NCI-H446 treated with DMSO at 0.1 percent for 48 hours (cell line): ENCODE results near the gene CNTN4.

Experiments used
- DNase-seq: peaks from one replicate; lab custom pipeline; 2025; lab: John Stamatoyannopoulos, UW

The CNTN4 gene

DNA sequence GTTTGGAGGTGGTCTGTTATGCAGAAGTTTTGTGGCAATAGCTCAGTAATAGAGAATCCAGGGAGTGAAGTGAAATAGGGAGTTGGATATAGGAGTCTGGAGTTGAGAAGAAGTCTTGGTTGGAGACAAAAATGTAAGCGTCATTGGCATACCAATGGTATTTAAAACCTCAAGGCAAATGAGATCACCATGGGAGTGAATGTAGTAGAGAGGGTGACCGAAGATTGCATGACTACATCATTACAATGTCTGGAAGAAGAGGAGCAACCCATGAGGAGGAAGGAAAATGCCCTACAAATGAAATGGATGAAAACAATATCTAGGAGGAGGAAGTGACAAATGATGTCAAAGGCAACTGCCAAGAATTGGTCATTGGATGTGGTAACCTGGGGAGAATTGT, 54.4 kb downstream of the CNTN4 start:
- no peak for DNase-seq

DNA sequence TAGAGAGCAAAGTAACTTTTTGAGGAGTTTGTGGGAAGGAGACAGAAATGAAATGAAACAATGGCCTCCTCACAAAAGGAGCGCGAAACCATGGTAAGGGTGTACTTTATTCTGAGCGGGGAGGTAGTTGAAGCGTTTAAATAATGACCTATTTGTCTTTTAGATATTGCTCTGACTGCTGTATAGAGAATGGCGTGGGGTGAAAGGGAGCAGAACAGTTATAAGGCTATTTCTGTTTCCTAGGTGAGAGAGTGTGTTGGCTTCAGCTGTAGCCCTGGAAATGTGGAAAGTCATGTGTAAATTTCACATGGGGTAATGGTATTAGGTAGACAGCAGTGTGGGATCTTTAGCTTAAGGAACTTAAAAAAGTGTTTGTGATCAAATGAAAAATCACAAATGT, 54.9 kb downstream of the CNTN4 start:
- no peak for DNase-seq

DNA sequence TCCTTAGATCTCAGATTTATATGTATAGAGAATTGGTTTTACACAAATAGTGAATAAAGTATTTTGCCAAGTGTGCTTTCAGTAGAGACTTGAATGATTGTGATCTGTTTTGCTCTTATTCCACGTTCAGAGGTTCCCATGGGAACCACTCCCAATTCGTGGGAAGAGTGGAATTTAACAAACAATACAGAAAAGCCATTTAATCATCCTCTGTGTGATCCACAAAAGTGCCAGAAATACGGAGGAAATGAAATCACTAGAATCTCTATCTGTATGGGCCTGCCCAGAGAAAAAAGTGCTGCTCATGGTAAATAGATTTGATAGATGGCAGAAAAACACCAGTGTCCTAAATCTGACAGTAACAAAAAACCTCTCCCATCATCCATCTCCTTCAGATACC, 56.0 kb downstream of the CNTN4 start:
- DNase-seq, result no peak

DNA sequence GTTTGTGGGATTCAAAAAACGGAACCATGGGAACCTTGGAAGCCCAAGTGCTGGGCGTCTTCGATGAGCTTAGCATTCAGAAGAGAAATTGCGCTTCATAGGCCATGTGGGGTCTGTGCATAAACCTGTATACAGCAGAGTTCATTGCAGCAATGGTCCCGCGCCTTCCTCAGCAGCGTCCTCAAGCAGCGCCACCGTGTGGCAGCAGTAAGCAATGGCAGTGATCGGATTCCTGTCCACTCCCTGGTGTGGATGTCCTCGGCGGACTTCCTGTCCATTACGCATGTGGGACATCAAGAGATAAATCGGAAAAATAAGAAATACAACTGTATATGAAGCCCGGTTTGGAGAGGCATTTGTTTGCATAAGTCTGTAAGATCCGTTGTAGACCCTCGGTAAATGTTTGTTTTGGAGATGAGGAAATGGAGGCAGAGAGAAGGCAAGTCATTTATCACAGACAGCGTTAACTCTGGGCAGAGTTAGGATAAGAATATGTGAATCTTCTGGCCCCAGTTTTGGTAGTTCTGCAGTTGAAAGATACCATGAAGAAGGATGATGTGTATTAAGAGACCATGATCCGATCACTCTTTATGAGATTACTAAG, 57.7 kb downstream of the CNTN4 start:
- DNase-seq, result no peak

DNA sequence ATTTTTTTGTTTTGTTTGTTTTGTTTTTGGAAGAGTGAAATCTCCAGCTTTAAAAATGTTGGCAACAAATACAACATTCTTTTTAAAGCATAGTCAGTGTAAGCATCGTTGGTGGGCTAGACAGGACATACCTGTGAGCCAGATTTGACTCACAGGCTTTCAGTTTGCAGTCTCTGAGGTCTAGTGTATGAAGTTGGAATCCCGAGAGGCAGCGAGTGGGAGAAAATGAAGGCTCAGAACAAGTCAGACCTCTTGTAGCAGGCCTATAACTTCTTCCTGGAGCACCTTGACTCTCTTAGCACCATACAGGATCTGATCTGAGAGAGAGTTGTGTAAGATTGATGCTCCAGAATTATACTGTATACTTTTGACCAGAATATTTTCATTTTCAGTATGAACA, 60.2 kb downstream of the CNTN4 start:
- no peak for DNase-seq

DNA sequence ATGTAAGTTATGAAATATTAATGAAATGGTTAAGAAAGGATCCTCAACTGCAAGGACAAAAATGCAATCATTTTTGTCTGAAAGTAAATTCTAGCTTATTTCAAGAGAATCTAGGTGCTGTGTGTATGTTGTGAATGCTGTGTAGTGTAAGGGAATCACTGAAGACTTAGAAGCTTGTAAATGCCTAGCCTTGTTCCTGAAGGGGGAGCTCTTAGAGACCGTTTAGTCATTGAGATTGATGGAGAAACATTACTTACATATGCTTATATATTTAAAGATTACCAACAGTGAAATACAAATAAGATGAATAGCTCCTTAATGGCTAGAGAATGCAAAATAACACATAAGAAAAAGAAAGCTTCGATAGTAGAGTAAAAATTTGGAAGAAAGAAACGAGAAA, 67.9 kb downstream of the CNTN4 start:
- DNase-seq, result no peak

DNA sequence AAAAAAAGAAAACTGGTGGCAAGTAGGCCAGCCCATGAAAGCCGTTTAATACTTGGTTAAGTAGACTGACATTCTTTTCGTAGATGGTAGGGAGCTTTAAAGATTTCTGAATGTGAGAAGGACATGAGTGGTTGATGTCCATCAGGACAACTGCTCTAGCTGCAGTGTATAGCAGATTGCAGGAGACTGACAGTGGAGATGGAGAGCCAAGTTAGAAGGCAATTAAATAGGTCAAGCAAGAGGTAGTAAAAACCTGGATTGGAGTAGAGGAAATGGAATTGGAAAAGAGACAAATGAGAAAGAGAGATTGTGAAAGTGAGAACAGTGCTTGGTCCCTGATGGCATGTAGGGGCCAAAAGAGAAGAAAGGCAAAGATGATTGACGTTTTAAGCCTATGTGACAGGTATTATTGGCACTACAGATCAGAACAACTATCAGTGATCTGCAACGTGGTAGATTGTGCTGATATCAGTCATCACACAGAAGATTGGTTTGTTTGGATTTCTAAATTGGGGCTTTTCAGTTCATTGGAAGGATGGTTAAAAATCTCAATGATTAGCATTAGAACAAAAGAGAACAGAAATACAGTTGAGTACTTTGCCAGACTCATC, 74.0 kb downstream of the CNTN4 start:
- DNase-seq, result no peak

DNA sequence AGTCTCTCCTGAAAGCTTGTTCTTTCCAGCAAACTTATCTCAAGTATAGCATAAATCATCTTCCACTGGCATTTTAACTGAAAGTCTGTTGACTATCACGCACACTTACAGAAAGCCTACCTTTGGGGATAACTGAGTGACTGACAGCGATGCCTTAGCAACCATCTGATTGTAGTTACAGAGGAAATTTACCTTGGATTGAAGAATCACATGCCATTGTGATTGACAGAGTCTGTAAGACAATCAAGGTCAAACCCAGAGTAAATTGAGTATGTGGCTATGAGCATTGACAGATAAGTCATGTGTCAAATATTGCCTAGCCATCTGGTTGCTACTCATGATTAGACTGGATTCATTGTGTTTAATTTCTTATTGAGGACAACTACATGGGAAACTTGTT, 82.0 kb downstream of the CNTN4 start:
- DNase-seq, result no peak

DNA sequence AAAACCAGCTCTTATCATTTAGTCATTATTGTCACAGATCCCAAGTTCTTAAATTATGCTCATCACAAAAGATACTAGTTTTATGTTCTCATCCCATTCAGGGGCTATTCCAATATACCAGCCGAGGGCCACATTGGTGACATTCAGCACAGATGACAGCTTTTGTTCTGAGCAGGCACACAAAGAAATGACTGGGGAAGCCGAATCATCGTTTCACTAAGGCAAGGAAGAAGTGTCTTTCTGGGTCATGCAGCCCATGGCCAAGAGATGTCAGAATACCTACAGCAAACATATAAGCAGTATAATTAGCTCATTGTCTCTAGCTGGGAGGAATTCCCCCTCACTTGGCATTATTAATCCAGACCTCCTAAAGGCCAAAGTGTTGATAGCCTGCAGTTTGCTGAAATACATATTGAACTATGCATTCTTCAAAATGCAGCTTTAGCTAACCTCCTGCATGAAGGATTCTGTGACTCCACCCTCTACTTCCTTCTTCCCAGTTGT, 100.2 kb downstream of the CNTN4 start:
- DNase-seq, result no peak

DNA sequence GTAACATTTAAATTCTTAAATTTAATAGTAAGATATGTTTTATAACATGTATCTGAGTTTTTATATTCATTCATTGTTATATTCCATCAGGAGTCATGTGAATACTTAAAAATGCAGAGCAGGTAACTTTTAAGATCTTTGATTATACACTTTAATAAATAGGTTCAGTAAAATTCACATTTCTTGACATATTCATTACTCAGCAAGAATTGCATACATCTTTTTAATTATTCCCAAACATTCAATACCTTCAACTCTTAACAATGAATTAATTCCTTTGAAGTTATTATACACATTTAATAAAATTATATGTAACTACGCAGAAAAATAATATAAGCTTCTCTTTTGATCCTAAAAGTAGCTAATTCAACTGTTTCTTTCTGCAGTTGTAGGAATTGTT, 105.4 kb downstream of the CNTN4 start:
- no peak for DNase-seq

DNA sequence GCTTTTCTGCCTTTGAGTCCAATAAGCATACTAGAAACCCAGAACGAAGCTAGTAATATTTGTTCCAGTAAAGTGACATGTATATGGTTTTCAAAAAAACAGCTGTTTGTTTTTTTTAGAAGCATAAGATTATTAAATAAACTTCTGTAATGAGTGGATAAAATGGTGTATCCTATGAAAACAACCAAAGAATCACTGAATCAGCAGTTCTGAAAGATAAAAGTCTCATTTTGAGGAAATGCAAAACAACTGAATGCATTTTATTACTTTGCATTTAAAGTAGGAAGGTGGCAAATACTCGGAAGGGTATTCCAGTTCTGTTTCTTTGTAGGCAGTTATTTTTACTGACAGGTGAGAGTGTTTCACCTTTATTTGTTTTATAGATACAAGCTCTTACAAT, 107.0 kb downstream of the CNTN4 start:
- no peak for DNase-seq

DNA sequence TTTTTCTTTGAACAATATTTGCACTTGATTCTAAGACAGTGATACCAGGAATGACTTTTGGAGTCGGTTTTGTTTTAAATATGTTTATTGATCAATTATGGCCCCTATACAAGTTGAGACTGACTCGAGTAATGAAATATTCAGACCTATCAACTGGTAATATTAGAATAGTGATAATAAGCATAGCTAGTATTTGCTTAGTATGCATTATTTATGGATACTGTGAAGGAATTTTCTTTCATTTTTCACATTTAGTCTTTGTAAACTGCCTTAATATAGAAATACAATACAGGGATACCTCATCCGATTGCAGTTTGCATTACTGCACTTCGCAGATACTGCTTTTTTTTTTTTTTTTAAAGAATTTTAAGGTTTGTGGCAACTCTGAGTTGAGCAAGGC, 107.9 kb downstream of the CNTN4 start:
- no peak for DNase-seq

DNA sequence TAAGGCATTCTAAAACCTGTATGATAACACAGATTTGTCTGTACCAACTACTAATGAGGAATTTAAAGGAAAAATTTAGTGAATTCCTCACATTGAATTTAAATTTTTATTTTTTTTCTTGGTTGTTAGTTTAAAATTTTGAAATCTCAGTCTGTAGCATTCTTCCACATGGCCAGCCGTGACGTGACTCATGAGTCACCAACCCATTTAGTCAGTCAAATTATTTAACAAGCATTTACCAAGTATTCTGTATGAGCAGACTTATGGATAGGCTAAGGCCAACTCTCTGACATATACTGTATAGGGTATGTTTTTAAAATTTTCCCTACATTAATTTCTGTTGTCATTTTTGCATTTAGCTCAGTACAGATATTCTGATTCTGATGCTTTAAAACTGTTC, 112.9 kb downstream of the CNTN4 start:
- DNase-seq, result no peak

DNA sequence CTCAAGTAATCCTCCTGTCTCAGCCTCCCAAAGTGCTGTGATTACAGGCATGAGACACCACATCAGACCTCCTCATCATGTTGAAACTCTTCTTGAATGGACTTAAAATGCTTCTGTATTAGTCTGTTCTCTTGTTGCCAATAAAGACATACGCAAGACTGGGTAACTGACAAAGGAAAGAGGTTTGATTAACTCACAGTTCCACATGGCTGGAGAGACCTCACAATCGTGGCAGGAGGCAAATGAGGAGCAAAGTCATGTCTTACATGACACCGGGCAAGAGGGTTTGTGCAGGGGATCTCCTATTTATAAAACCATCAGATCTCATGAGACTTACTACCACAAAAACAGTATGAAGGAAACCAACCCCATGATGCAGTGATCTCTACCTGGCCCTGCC, 113.5 kb downstream of the CNTN4 start:
- DNase-seq, result no peak

DNA sequence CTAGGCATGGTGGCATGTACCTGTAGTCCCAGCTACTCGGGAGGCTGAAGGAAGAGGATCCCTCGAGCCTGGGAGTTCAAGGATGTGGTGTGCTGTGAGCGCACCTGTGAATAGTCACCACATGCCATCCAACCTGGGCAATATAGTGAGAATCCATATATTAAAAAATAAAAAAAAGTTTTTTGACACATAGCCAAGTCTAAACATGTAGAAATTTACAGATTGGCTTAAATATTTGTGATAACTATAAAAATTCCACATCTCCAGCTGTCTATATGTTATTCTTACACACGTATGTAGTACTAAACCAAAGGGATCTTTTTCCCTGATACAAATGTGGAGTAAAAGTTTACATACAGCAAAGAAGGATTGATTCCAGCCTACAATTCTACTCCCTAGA, 119.7 kb downstream of the CNTN4 start:
- DNase-seq, result no peak

DNA sequence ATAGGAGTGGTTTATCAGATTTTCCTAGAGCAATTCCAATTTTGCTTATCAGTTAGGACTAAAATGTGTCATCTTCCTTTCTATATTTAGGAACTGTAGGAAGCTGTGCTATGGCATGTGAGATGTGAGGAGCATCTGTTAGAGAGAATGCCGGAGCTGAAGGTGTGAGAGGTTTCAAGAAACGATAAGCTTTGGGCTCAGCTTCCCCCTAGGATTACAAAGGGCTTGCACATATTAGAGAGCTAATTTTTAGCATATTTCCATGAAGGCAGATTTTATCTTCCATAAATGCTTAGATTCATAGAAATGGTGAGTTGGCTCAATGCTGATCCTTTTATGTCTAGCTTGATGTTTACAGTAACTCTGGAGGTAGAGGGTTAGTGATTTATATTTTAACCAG, 120.2 kb downstream of the CNTN4 start:
- DNase-seq, result no peak

DNA sequence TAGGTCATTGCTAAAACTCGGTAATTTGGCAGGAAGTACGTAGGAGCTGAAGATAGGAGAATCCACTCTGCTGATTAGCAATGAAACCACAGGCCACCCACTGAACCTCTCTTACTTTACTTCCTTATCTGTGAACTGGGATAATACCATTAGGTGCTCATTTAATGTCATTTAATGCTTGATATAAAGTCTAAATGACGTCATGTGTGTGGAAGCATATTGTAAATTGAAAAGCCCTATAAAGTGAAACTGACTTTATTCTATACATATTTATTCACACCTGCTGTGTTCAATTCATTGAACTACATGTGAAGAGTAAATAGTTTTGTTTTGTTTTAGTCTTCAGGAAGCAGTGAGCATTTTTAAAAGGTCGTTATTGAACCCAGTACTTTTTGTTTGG, 137.5 kb downstream of the CNTN4 start:
- DNase-seq, result no peak

DNA sequence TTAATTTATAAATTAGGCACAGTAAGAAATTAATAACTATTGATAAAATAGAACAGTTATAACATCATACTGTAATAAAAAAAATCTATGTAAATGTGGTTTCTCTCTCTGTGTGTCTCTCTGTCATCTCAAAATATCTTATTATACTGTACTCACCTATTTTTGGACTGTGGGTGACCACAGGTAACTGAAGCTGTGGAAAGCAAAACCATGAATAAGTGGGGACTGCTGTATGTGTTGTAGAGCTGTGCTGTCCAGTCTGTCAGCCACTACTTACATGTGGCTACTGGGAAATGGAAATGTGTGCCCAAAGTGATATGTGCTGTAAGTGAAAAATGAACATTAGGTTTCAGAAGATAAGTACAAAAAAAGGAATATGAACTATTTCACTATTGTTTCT, 145.5 kb downstream of the CNTN4 start:
- no peak for DNase-seq

DNA sequence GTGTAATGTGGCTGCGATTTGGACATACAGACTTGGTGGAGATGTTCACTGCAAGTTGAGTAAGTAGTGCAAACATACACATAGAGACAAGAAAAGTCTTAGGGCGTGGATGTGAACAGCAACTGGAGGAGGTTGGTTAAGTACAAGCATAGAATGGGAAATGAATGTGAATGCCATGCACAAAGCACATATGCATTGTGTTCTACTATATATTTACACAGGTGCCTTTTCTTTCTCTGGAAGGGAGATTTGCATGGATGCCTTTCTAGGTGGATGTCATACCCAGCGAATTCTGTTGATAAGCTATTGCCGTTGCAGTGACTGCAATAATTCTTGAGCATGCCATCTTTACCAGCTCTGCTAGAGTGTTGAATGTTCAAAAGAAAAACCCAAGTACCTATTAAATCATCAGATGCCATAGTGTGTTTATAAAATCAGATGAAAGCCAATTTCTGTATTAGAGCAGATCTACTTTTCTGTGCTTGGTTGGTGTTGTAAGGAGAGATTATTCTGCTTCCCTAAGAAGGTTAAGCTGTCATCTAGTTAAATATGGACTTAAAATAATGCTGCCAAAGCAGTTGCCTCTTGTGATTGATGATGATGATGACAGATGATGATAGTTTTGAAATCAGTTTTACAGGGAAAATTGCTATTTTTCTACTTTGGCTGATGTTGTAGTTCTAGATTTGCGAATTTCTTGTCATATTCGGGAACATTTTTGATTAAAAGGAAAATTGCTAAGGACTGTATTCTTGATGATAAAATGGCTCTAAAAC, 148.4 kb downstream of the CNTN4 start:
- DNase-seq, result no peak

DNA sequence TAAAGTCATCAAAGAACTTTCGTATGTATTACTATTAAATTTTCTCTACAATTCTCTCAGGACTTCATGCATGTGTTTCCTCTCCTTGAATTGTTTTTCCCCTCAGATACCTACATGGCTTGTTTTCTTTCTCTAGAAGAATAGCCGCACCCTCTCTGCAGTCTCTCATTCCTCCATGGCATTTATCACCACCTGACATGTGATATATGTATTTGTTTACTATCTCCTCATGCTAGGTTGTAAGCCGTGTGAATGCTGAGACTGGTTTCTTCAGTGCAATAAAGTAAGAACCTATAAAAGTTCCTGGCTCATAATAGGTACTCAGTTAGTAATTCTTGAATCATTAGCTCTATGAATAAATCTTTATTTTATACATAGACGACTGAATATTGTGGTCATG, 149.2 kb downstream of the CNTN4 start:
- DNase-seq, result no peak

DNA sequence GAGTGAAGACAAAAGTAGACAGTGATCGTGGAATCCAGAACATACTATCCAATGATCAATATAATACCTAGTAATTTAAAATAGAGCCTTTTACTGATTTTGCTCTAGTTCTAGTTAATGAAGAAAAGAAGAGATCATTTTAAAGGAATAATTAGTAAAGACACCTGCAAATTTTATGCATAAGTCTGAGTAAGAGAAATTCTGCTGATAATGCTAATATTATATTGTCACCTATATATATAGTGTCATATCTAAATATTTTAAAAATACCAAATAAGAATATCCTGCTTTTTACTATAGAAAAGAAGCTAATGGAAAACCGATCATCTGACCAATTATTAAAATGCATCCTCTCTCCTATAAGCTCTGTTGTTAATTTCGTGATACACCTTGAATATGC, 152.1 kb downstream of the CNTN4 start:
- no peak for DNase-seq

DNA sequence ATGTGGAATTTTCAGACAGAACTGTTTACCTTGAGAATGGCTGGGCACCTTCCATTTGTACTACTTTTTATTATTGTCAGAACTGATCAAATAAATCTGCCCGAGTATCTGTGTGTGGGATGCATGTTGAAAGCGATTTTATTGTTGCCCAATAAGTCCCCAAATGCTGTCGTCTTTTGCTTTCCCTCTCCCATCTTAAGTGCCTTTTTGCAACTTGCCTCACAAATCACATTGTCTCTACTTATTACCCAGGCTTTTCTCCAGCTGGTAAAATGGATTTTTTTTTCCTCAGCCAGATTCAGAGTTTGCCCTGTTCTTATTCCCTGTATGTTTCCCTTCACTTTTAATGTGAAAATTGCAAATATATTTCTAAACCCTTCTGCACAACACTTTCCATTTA, 163.1 kb downstream of the CNTN4 start:
- DNase-seq, result no peak

DNA sequence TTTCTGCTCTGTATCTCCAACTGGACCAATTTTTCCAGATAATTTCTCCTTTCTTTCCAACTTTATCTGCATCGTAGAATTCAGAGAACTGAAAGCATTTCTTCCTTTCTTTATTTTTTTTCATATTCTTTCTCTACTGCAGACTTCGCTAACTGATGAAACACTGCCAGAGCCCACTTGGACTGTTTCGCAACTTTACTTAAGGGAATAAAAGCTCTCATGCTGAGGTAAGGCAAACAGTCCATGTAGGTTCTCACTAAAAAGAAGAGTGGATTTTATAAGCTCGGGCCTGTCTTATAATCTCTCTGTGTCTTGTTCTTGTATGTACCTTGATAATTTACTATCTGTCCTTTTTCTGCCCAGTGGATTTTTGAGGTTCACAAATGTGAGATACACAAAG, 163.5 kb downstream of the CNTN4 start:
- no peak for DNase-seq

DNA sequence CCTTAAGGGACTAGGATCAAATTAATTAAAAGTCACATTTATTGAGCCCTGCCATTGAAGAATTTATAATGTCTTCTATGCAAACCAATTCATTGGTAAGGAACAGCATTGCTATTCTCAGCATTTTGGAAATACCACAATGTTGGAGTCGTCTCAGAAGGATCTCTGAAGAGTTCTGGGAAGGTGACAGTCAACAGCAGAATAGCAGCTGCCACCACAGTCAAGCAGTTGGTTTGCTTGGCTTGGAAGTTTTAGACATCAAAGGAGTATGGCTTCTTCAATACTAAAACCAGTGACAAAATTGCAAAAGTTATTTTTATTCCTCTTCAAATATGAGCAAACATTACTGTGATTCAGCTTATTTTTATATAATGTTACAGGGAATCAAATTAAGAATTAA, 167.9 kb downstream of the CNTN4 start:
- DNase-seq, result no peak
